Measurements from ENCODE around the gene NECTIN1.

NECTIN1 gene

GRCh38 chr11:119589001-119589400 is 140.0 kb downstream of the NECTIN1 start:
- no peaks in the 10 kb centered on the region for H3F3A ChIP-seq (ENCODE audit: insufficient read depth, low read length)
- H3K36me3 ChIP-seq (replicated peaks; ENCODE audit: insufficient read depth, low read length) = no peaks in the 10 kb centered on the region
- no peaks in the 10 kb centered on the region for H3K4me1 ChIP-seq (ENCODE audit: low read length)
- H3K9me3 ChIP-seq (replicated peaks; ENCODE audit: insufficient read depth, low read length) = no peaks in the 10 kb centered on the region
- H3K4me3 ChIP-seq (ENCODE audit: low read length) = no peak overlapping the region
- H3K4me2 ChIP-seq (ENCODE audit: low read depth, low read length) = no peak overlapping the region
- H3K79me2 ChIP-seq (ENCODE audit: low read length) = no peaks in the 10 kb centered on the region
- H2AFZ ChIP-seq (ENCODE audit: low read length) = no peak overlapping the region
- no peak for DNase-seq
- no peaks in the 10 kb centered on the region for H3K9me2 ChIP-seq (replicated peaks; ENCODE audit: insufficient read depth, low read length)
- H3K27ac ChIP-seq (ENCODE audit: low read length) = no peak overlapping the region
- H3K27me3 ChIP-seq (replicated peaks; ENCODE audit: insufficient read depth, low read length) = peaks cover 27% of the 10 kb centered on the region
- H4K20me1 ChIP-seq (ENCODE audit: insufficient read depth, low read length) = no peaks in the 10 kb centered on the region
- no peak overlapping the region for H3K9ac ChIP-seq (ENCODE audit: low read length)
- TF ChIP-seq CTCF (IDR thresholded peaks at IDR 0.05; ENCODE audit: low read length) (no peak), EZH2phosphoT487 (IDR thresholded peaks at IDR 0.05; ENCODE audit: low read length) (no peak), EZH2 (optimal IDR thresholded peaks at IDR 0.05; ENCODE audit: low read depth, low read length) (no peak)

All from MM.1S (cell line).